Measurements from ENCODE around the gene HGF. TPM values are rescaled to one million over a fixed set of nuclear protein-coding genes. Genes with fewer than 3 reads are reported as not detected.
"Not testable (repeated sequence)": the region's sequence is repeated elsewhere in the genome, so short reads cannot be mapped to it uniquely, and the experiment has no call there.

HGF gene
- total RNA-seq: 1 to 10 TPM in 2 of 8 experiments, under 1 TPM in 5, not detected in 1; 0.09 to 9.6 (median 0.56) TPM

GRCh38 chr7:81769891-81770727, at the start of gene HGF:
Gene HGF (minus strand): TSS chr7:81770047. CDS start chr7:81769971, 76 bp downstream.
- Histone ChIP-seq H3K27ac (no peak within 1 kb of the TSS), H3K4me3 (no peak within 1 kb of the TSS), H3K4me1 (replicated peaks in 1 of 2) (no peaks in the 10 kb centered on the region)
- ATAC-seq (replicated peaks in 6 of 8): peak in 5 of 8 experiments; percentile 25 to 73 (median 60)
- 42 to 100% (median 76%) methylated on average over 1 to 7 of the region's 15 CpGs for WGBS, 10 experiments
- in situ Hi-C loops (cut with MboI; ENCODE audit: low pct_unique_long_range_greater_than_20kb in 2 of 9, low sequenced_read_pairs in 9 of 9, unreplicated experiment in 9 of 9): no loop called here

DNA sequence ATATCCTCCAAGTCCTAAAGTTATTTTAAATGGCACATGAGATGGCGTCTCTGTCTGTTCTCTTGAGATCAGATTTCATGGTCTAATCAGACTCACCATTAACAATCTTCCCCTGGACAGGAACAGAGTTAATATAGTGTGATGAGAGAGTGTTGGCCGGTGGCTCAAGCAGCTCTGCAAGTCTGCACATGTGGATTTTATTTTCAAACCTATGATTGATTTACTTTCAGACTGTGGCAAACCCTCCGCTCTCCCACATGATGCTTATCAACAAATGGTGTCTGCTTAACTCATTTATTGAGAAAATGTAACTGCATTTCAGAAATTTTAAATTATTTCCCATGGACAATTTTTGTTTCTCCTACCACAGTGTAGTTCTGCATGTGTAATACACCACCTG, 46.5 kb upstream of the HGF start:
- no peaks in the 10 kb centered on the region for H3K4me1 ChIP-seq (replicated peaks in 1 of 2)
- 10 to 100% (median 81%) methylated on average over 1 to 3 of the region's 3 CpGs for WGBS, 10 experiments
- no peak for ATAC-seq (replicated peaks in 6 of 8)
- H3K27ac ChIP-seq: no peak overlapping the region
- H3K4me3 ChIP-seq: no peak overlapping the region
- in situ Hi-C loops (cut with MboI; ENCODE audit: low pct_unique_long_range_greater_than_20kb in 2 of 9, low sequenced_read_pairs in 9 of 9, unreplicated experiment in 9 of 9): no loop called here

DNA sequence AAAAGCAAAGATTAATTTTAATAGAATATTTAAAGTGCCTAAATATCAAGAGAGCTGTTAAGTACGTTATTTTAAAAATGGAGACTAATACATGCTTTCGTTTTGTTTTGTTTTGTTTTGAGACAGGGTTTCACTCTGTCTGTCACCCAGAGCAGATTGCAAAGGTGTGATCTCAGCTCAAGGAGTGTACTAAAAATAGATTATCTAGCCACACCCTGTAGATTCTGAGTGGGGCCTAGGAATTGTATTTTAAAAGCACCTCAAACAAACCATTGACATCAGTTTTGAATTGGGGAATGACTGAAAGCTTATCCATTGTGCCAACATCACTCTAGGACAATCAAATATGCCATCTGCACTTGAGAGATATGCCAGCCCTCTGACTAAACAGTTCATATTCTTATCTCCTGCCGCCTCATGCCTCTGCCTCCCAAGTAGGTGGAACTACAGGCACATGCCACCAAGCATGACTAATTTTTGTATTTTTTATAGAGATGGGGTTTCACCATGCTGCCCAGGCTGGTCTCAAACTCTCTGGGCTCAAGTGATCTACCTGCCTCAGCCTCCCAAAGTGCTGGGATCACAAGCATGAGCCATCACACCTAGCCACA, 43.1 kb upstream of the HGF start:
- H3K4me1 ChIP-seq (replicated peaks in 1 of 2); in situ Hi-C loops (cut with MboI; ENCODE audit: low pct_unique_long_range_greater_than_20kb in 2 of 9, low sequenced_read_pairs in 9 of 9, unreplicated experiment in 9 of 9); H3K27ac ChIP-seq; H3K4me3 ChIP-seq; ATAC-seq (replicated peaks in 6 of 8): not testable (repeated sequence)
- WGBS, 10 experiments: 83 to 100% (median 100%) methylated on average over 1 to 2 of the region's 3 CpGs; no CpG with 5 or more reads in 5 of the 10 experiments

GRCh38 chr7:81811956-81812865, 42.4 kb upstream of the HGF start:
- ATAC-seq (replicated peaks in 6 of 8): peak in 2 of 8 experiments; percentile 40 to 60
- 67 to 90% (median 82%) methylated on average over 1 to 4 of the region's 5 CpGs; no CpG with 5 or more reads in 6 of the 10 experiments for WGBS, 10 experiments
- H3K4me3 ChIP-seq: no peak overlapping the region
- in situ Hi-C loops (cut with MboI; ENCODE audit: low pct_unique_long_range_greater_than_20kb in 2 of 9, low sequenced_read_pairs in 9 of 9, unreplicated experiment in 9 of 9): no loop called here
- H3K4me1 ChIP-seq (replicated peaks in 1 of 2): no peaks in the 10 kb centered on the region
- no peak overlapping the region for H3K27ac ChIP-seq

DNA sequence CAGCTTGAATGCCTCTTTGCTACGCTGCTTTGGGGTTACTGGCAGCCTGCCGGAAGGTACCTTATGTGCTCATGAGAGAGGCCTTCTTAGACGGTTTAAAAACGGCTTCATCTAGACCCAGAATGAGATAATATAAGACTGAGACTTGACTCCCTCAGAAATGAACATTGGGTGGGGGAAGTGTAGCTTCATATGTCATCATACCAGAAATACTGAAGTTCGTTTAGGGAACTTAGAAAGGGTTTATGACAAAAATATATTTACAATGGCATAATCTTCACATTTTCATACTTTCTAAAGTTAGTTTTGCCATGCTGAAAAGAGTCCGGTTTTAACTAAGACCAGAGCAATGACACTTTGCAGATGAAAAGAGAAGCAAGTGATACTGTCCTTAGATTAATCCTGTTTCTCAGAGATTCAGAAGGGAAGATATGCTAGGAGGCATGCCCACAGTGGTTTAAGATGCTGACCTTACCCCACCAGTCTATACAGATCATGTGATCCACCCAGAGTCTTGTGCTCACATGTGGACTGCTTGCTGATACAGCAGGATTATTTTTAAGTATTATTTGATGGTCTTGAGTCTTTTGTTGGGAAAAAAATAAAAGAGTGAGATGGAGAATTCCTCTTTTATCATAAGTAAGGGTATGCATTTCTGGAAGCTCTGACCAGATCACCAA, 40.8 kb upstream of the HGF start:
- H3K4me1 ChIP-seq (replicated peaks in 1 of 2): no peaks in the 10 kb centered on the region
- no peak overlapping the region for H3K4me3 ChIP-seq
- in situ Hi-C loops (cut with MboI; ENCODE audit: low pct_unique_long_range_greater_than_20kb in 2 of 9, low sequenced_read_pairs in 9 of 9, unreplicated experiment in 9 of 9): no loop called here
- no peak overlapping the region for H3K27ac ChIP-seq
- whole genome bisulfite sequencing, 10 experiments: 44 to 94% (median 80%) methylated on average over 1 to 6 of the region's 6 CpGs; no CpG with 5 or more reads in 1 of the 10 experiments
- ATAC-seq (replicated peaks in 6 of 8): no peak

DNA sequence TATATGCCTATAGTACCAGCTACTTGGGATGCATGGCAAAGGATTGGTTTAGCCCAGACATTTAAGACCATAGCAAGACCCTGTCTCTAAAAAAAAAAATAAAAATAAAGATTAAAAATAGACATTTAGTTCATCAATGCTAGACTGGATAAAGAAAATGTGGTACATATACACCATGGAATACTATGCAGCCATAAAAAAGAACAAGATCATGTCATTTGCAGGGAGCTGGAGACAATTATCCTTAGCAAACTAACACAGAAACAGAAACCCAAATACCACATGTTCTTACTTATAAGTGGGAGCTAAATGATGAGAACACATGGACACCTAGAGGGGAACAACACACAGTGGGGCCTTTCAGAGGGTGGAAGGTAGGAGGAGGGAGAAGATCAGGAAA, 38.5 kb upstream of the HGF start:
- ATAC-seq (replicated peaks in 6 of 8); H3K4me3 ChIP-seq; H3K4me1 ChIP-seq (replicated peaks in 1 of 2); in situ Hi-C loops (cut with MboI; ENCODE audit: low pct_unique_long_range_greater_than_20kb in 2 of 9, low sequenced_read_pairs in 9 of 9, unreplicated experiment in 9 of 9); H3K27ac ChIP-seq: not testable (repeated sequence)

DNA sequence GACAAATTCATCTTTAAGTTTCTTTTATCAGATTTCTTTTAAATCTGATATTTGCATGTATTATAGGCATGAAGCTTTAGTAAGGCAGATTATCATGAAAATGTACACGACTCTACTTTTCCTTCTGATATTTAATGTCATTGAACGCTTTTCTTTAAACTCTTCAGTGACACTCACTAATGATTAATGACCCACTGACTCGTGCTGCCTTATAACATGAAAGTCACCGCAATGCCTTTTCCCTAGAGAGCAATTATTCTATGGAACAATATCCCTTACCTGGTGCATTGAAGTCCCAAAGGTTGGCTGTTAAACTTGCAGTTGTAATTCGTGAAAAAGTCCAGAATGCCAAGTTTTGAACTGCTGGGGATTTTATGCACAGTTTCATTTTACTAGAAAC, 33.4 kb upstream of the HGF start:
- Histone ChIP-seq H3K4me1 (replicated peaks in 1 of 2) (no peaks in the 10 kb centered on the region), H3K27ac (no peak overlapping the region), H3K4me3 (no peak overlapping the region)
- ATAC-seq (replicated peaks in 6 of 8): no peak
- in situ Hi-C loops (cut with MboI; ENCODE audit: low pct_unique_long_range_greater_than_20kb in 2 of 9, low sequenced_read_pairs in 9 of 9, unreplicated experiment in 9 of 9): no loop called here
- 14 to 82% (median 49%) methylated on average over 2 to 5 of the region's 5 CpGs for whole genome bisulfite sequencing, 10 experiments

- no peaks in the 10 kb centered on the region for H3K4me1 ChIP-seq (replicated peaks in 1 of 2)
- no peak overlapping the region for H3K4me3 ChIP-seq
- WGBS, 10 experiments: 0 to 50% (median 18%) methylated on average over 1 of the region's 1 CpG; no CpG with 5 or more reads in 3 of the 10 experiments
- no peak for ATAC-seq (replicated peaks in 6 of 8)
- no peak overlapping the region for H3K27ac ChIP-seq
- in situ Hi-C loops (cut with MboI; ENCODE audit: low pct_unique_long_range_greater_than_20kb in 2 of 9, low sequenced_read_pairs in 9 of 9, unreplicated experiment in 9 of 9): no loop called here
Measured at GRCh38 chr7:81802251-81802650, 32.4 kb upstream of the HGF start.

GRCh38 chr7:81801532-81801931, 31.7 kb upstream of the HGF start:
- H3K4me1 ChIP-seq (replicated peaks in 1 of 2): no peaks in the 10 kb centered on the region
- in situ Hi-C loops (cut with MboI; ENCODE audit: low pct_unique_long_range_greater_than_20kb in 2 of 9, low sequenced_read_pairs in 9 of 9, unreplicated experiment in 9 of 9): no loop called here
- WGBS, 10 experiments: 40 to 100% (median 95%) methylated on average over 1 to 5 of the region's 5 CpGs; no CpG with 5 or more reads in 2 of the 10 experiments
- no peak overlapping the region for H3K4me3 ChIP-seq
- no peak overlapping the region for H3K27ac ChIP-seq
- ATAC-seq (replicated peaks in 6 of 8): no peak

DNA sequence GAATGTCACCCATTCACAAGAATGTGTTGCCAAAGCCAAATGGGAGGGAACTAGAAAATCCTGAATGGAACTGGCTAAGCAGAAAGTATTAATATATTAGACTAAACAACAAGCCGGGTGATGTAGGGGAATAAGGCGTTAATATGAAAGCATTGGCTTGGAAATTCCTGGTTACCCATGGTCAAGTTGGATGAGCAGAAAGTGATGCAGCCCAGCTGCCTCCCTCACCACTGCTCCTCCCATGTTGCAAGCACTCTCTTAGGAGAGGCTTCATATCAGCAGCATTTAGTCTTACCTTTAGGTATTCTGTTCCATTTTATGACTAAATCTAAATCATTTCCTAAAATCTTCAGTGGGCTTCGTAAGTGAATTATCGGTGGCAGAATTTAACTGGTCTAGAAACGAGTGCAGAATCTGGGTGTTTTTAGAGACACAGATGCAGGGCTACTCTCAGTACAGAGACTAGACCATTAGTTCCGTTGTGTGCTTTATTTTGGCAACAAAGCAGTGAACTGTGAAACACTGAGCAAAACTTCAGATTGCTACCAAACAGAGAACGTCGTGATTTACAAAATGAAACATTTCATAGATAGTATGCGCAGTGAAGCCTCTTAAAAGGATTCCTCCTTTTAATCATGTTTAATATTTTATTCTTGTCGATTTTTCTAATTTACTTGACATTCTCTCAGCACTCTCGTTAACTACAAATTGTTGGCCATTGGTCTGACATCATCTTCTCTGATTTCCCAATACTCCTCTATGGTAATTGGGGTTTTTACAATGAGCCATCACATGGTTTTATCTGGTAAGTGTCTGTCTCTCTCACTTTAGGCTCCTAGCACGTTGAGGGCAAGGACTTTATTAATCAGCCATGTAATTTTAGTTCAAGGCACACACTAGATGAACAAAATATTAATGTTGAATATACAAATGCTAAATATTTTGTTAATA, 22.0 kb upstream of the HGF start:
- 67 to 93% (median 85%) methylated on average over 2 to 12 of the region's 12 CpGs for WGBS, 10 experiments
- Histone ChIP-seq H3K4me1 (replicated peaks in 1 of 2) (no peaks in the 10 kb centered on the region), H3K4me3 (no peak overlapping the region), H3K27ac (no peak overlapping the region)
- ATAC-seq (replicated peaks in 6 of 8): peak in 2 of 8 experiments; percentile 19 to 26
- in situ Hi-C loops (cut with MboI; ENCODE audit: low pct_unique_long_range_greater_than_20kb in 2 of 9, low sequenced_read_pairs in 9 of 9, unreplicated experiment in 9 of 9): no loop called here

DNA sequence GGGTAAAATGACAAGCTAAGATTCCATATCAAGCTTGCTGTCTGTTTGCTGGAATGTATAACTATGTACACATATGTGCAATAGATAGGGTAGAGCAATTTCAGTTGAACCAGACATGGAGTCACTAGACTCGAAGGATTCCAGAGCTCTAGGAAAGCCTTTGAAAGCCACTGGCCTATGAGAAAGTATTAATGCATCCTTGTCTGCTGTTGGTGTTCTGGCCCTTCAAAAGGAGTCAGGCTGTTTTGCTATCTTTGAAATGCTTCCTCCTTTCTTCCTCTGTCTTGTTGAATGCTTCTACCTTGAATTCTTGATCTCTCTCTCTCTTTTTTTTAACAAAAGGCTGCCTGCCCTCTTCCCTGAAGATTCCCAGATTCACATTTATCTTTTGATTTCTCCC, 20.8 kb upstream of the HGF start:
- ATAC-seq (replicated peaks in 6 of 8): no peak
- WGBS, 10 experiments: 33 to 100% (median 80%) methylated on average over 1 of the region's 1 CpG; no CpG with 5 or more reads in 4 of the 10 experiments
- H3K4me3 ChIP-seq: no peak overlapping the region
- H3K27ac ChIP-seq: no peak overlapping the region
- H3K4me1 ChIP-seq (replicated peaks in 1 of 2): no peaks in the 10 kb centered on the region
- in situ Hi-C loops (cut with MboI; ENCODE audit: low pct_unique_long_range_greater_than_20kb in 2 of 9, low sequenced_read_pairs in 9 of 9, unreplicated experiment in 9 of 9): no loop called here

GRCh38 chr7:81790120-81790500, 20.3 kb upstream of the HGF start:
- 21 to 89% (median 75%) methylated on average over 1 to 2 of the region's 2 CpGs; no CpG with 5 or more reads in 1 of the 10 experiments for WGBS, 10 experiments
- in situ Hi-C loops (cut with MboI; ENCODE audit: low pct_unique_long_range_greater_than_20kb in 2 of 9, low sequenced_read_pairs in 9 of 9, unreplicated experiment in 9 of 9): no loop called here
- Histone ChIP-seq H3K4me1 (replicated peaks in 1 of 2) (no peaks in the 10 kb centered on the region), H3K4me3 (no peak overlapping the region), H3K27ac (no peak overlapping the region)
- no peak for ATAC-seq (replicated peaks in 6 of 8)

All from motor neuron (in vitro differentiated cells).